OCI-M2 (cell line): Measurements from ENCODE around the gene KRABD2.
"Not testable (repeated sequence)": the region's sequence is repeated elsewhere in the genome, so short reads cannot be mapped to it uniquely, and the experiment has no call there.

ENCODE experiments used
- DNase-seq: peaks from one replicate; lab custom pipeline; 2025; ENCODE audit not compliant: unreplicated experiment; lab: John Stamatoyannopoulos, UW

The KRABD2 gene

GRCh38 chr17:8362651-8363332, 13.7 kb downstream of the KRABD2 start:
- DNase-seq, result no peak

- no peak for DNase-seq
Observed at GRCh38 chr17:8360751-8361150, 15.8 kb downstream of the KRABD2 start.

GRCh38 chr17:8360260-8360659, 16.2 kb downstream of the KRABD2 start:
- DNase-seq, result no peak

- no peak for DNase-seq
Observed at GRCh38 chr17:8359769-8360168, 16.7 kb downstream of the KRABD2 start.

GRCh38 chr17:8357910-8358309, 18.6 kb downstream of the KRABD2 start:
- no peak for DNase-seq

- no peak for DNase-seq
Observed at GRCh38 chr17:8354236-8354635, 22.3 kb downstream of the KRABD2 start.

- DNase-seq, result no peak
Observed at GRCh38 chr17:8353736-8354135, 22.8 kb downstream of the KRABD2 start.

- DNase-seq, result no peak
Observed at GRCh38 chr17:8350339-8350738, 26.2 kb downstream of the KRABD2 start.

GRCh38 chr17:8347001-8347400, 29.5 kb downstream of the KRABD2 start:
- DNase-seq, result not testable (repeated sequence)

GRCh38 chr17:8345951-8346665, 30.4 kb downstream of the KRABD2 start:
- no peak for DNase-seq

GRCh38 chr17:8345052-8345690, 31.3 kb downstream of the KRABD2 start:
- no peak for DNase-seq

GRCh38 chr17:8341456-8341855, 35.0 kb downstream of the KRABD2 start:
- no peak for DNase-seq

- DNase-seq, result no peak
Observed at GRCh38 chr17:8339540-8339939, 37.0 kb downstream of the KRABD2 start, which contains the start of gene ODF4. TSS of gene ODF4 (plus strand) at chr17:8339840. CDS start at chr17:8340052, 212 bp downstream.

- DNase-seq, result no peak
Observed at GRCh38 chr17:8338753-8339140, 37.8 kb downstream of the KRABD2 start.

- DNase-seq, result no peak
Observed at GRCh38 chr17:8337802-8338752, 38.4 kb downstream of the KRABD2 start.

GRCh38 chr17:8333281-8333680, 43.2 kb downstream of the KRABD2 start:
- DNase-seq, result no peak

GRCh38 chr17:8332688-8333087, 43.8 kb downstream of the KRABD2 start:
- DNase-seq, result no peak

- DNase-seq, result no peak
Observed at GRCh38 chr17:8332128-8332527, 44.4 kb downstream of the KRABD2 start.

- no peak for DNase-seq
Observed at GRCh38 chr17:8327303-8327649, 49.2 kb downstream of the KRABD2 start.
